ENCODE results near the gene KRT81.
"Not testable (repeated sequence)": the region's sequence is repeated elsewhere in the genome, so short reads cannot be mapped to it uniquely, and the experiment has no call there.

The KRT81 gene

DNA sequence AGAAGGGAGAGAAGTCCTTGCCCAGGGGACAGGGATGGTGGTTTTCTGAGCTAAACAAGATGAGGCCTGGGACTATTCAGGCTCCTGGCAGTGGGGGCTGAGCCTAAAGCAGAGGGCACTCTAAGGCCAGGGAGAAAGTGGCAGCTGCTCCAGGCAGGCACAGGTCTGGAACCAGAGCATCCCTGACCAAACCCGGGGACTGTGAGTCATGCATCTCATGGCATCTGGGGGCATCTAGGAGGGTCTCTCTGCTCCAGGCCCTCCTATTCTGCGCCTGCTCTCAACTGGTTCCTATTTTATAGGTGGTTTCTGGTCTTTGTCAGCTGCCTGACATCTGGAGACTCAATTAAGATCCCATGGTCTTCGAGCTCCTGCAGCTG is 46.7 kb downstream of the KRT81 start:
- DNase-seq (ENCODE audit: low spot score) (no peak), FAIRE-seq (no peak)

DNA sequence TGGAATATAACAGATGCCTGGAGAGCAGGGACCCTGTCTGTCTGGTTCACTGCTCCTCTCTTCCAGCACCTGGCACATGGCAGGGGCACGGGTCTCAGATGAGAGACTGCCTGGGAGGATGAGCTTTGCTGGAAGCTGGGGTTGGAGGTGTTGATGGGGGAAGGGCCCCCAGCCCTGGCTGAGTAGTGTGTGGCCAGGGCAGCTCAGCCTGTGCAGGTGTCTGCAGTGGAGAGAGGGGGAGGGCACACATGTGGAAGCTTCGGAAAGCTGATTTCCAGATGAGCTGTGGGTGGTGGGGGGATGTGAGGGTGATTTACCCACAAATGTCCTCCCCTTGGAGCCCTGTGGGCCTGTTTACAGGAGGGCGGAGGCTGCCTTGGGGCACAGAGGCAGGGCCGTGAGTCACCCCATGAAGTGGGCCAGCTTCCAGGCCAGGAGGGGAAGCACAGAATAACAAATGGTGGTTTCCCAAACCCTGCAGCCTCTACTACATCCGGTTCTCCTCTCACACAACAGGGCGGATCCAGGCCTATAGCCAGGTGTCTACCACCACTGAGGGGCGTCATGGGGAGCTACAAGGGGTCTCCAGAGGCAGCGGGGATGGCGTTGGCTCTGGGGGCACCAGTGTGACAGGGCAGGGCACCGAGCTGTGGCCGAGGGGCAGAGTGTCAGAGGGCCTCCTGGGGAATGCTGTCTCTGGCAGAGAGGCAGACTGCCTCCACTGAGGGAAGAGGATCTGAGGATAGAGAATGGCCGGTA is 47.3 kb downstream of the KRT81 start:
- FAIRE-seq, result peak; percentile 83
- peak; percentile 80 for DNase-seq (ENCODE audit: low spot score)

DNA sequence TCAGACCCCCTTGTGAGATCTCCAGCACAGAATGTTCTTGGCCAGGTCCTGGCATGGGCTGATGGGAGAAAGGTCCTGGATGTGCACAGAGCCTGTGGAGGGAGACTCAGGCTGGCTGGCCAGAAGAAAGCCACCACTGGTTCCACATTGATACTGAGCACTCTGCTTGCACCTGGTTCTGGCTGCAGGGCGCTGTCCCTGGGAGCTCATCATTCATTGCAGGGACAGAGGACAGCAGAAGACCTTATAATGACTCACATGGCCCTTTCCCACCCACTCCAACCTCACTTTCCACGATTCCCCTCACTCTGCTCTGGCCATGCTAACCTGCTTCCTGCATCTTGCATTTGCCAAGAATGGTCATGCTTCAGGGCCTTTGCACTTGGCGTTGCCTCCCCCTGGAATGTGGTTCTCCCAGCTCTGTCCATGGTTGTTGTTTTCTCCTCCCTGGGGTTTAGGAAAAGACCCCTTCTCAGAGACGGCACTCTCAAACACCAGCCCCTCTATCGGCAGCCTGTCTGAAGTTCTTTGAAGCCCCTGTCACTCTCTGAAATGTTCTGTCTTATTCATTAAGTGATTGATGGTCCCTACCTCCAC is 48.0 kb downstream of the KRT81 start:
- FAIRE-seq (peak; percentile 81), DNase-seq (ENCODE audit: low spot score) (peak; percentile 72)

DNA sequence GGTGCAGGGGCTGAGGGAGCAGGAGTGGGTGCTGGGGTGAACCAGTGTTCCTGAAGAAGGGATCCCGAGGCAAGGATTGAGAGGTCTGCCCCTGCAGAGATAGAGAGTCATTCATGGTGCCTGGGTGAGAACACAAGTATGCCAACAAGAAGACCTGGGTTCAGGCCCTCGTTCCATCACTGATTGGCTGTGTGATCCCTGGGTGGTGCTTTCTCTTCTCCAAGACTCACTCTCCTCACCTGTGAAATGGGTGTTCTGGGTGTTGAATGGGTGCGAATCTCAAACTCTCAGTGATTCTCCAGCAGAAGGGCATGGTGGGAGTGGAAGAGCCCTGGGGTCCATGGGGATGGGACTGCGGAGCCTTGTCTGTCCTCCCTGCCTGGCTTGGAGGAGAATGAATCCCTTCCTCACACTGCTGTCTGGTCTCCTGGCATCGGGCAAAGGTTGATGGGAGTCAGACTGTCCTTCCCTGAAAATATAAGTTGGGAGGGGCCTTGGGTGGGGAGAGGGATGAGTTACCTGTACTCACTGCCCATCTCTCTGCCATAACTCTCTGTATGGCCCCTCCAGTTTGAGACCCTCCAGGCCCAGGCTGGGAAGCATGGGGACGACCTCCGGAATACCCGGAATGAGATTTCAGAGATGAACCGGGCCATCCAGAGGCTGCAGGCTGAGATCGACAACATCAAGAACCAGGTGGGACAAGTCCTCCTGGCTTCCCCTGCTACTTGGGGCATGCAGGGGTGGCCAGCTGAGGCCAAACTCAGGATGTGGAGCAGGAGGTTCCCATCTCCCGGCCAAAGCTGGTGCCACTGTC is 48.7 kb downstream of the KRT81 start:
- no peak for DNase-seq (ENCODE audit: low spot score)

DNA sequence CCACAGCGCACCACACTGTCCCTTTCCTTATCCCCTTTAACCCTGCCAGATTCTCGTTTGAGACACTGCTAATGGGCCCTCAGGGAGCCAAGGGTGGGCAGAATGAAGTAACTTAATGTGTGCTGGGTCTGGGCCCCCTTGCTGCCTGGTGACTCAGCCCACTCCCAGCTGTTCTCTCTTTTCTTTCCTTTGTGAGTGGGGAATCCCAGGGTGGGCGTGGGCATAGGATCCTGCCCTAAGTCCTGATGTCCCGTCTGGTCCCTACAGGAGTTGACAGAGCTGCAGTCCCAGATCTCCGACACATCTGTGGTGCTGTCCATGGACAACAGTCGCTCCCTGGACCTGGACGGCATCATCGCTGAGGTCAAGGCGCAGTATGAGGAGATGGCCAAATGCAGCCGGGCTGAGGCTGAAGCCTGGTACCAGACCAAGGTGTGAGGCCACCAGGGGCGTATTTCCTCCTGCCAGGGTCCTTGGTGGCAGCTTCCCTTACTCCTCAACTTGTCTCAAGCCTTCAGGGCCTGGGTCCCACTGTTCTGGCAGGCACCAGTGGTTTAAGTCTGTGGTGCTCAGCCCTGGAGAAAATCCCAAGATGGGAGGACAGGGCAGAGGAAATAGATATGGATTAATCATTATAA is 50.0 kb downstream of the KRT81 start:
- DNase-seq (ENCODE audit: low spot score) (no peak), FAIRE-seq (no peak)

More for the DNA sequence above, 48.7 kb downstream of the KRT81 start:
- FAIRE-seq, result no peak

DNA sequence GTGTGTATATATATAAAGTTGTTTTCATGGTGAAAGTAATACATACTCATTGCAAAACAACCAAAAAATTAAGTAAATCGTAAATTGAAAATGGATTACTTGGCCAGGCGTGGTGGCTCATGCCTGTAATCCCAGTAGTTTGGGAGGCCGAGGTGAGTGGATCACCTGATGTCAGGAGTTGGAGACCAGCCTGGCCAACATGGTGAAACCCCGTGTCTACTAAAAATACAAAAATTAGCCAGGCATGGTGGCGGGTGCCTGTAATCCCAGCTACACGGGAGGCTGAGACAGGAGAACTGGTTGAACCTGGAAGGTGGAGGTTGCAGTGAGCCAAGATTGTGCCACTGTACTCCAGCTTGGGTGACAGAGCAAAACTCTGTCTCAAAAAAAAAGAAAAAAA is 51.1 kb downstream of the KRT81 start:
- not testable (repeated sequence) for FAIRE-seq; DNase-seq (ENCODE audit: low spot score)

DNA sequence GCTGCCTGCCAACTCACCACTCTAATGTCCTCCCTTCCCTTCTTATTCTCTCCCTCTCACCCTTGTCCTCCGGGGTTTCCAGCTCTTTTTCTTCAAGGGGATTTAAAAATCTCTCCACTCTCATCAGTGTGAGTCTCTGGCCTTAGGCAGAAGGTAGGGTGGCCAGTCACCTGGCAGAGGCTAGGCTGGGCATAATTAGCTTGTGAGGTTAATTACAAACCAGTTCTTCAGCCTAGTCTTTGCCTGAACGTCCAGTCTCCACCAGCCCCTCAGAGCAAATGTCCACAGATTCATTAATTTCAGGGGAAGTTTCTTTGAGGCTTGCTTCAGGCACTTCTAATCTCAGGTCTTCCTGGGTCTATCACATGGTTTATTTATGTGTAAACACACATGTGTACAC is 51.6 kb downstream of the KRT81 start:
- no peak for DNase-seq (ENCODE audit: low spot score)

DNA sequence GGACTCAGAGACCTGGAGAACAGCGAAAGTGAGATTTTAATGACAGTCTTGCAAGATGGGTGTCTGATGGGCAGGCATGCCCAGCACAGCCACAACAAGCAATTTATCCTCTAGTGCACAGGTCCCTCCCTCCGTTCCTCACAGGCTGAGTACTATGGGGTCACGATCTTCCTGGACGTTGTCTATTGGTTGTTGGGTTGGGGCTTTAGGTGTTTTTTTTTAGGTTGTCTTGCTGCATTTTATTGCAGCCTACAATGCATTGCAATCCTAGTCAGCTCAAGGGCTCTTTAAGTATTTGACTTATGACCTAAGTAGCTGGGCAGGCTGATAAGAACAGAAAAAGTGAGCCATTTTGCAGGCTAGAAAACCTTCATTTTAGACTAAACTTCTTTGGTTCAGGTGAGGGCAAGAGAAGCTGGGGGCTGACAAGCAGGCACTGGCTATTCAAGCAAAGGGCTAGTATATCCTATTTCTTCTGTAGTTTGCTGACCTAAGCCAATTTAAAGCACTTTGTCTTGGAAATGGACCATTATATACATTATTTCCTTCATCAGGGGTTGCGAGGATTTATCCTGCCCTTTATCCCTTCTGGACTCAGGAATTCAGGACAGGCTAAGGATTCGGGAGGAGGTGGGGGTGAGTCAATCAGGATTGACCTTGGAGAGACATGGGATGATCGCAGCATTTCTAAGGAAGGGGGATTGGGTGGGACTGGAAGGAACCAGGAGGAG is 52.3 kb downstream of the KRT81 start:
- FAIRE-seq (no peak), DNase-seq (ENCODE audit: low spot score) (no peak)

More for the DNA sequence above, 51.6 kb downstream of the KRT81 start:
- no peak for FAIRE-seq

DNA sequence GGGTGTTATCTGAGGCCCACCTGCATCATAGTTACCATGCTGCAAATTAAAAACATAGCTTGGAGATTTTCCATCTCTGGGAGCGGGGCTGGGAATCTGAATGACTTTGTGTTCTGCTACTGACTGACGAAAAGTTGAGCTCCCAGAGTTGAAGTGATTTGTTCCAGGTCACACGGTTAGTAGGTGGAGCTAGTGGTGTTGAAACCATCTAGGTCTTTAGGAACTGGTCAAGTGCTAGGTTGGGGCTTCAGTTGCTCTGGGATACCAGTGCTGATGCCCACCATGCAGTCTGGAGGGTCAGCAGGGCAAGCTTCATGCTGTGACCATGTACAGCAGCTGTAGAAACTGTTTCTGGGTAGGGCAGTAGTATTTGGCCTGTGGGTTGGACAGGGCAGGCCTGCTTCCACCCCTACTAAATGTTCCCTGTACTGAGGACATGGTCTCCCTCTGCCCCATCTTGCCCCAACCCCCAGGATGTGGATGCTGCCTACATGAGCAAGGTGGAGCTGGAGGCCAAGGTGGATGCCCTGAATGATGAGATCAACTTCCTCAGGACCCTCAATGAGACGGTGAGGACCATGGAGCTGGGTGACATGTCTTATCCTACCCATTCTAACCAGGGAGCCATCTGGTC is 53.0 kb downstream of the KRT81 start:
- FAIRE-seq (no peak), DNase-seq (ENCODE audit: low spot score) (no peak)

DNA sequence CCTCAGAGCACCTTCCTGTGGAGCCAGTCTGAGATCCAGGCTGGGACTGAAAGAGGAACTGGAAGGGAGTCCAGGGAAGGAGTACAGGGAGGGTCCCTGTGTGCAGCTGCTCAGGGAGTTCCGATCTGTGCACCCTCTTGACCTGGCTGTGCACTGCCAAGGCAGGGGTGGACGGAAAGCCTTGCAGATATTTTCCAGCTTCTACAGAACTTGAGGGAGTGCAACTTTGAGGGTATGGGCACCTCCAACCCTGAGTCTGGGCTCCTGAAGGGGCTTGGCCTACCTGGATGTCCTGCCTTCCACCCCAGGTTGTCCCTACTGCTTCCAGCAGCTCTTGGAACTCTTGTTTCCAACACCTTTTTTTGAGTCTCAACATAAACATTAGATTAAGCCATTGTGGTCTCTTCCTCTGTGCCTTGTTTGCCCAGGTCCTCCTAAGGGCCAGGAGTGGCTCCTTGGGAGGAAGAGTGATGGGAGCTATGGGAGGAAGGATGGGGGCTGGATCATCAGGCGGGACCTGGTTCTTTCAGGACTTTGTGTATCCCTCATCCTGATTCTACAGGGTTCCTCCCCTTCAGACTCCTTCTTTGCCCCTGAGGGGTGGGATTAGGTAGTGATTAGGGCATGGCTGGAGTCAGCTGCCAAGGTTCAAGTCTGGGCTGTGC is 54.8 kb downstream of the KRT81 start:
- no peak for DNase-seq (ENCODE audit: low spot score)
- FAIRE-seq, result no peak
